ENCODE results near the gene AMBRA1.

The AMBRA1 gene

GRCh38 chr11:46348566-46349401 is 245.0 kb downstream of the AMBRA1 start:
- no peaks in the 10 kb centered on the region for H3K36me3 ChIP-seq (ENCODE audit: insufficient read depth, low read length)
- H3K4me1 ChIP-seq (ENCODE audit: insufficient read depth, low read length) = peaks cover 9% of the 10 kb centered on the region
- no peaks in the 10 kb centered on the region for H3K27me3 ChIP-seq (ENCODE audit: insufficient read depth, low read length)
- no peaks in the 10 kb centered on the region for H3K9me3 ChIP-seq (ENCODE audit: low read length)
- no peak overlapping the region for H2AFZ ChIP-seq (ENCODE audit: low read depth, low read length)
- H3K4me3 ChIP-seq (ENCODE audit: low read length) = peak overlapping the region; percentile 86

- H3K4me3 ChIP-seq (ENCODE audit: low read length) = peak overlapping the region; percentile 86
- H3K9me3 ChIP-seq (ENCODE audit: low read length) = no peaks in the 10 kb centered on the region
Measured at GRCh38 chr11:46347637-46348311, 246.0 kb downstream of the AMBRA1 start.

GRCh38 chr11:46346886-46347636 is 246.8 kb downstream of the AMBRA1 start, which contains the start of gene DGKZ:
DGKZ (plus strand) TSS chr11:46347463; CDS start chr11:46347660, 197 bp downstream.
- Histone ChIP-seq H2AFZ (ENCODE audit: low read depth, low read length) (peak within 1 kb of the TSS; percentile 15), H3K27me3 (ENCODE audit: insufficient read depth, low read length) (no peaks in the 10 kb centered on the region), H3K36me3 (ENCODE audit: insufficient read depth, low read length) (no peaks in the 10 kb centered on the region), H3K9me3 (ENCODE audit: low read length) (no peaks in the 10 kb centered on the region), H3K4me3 (ENCODE audit: low read length) (peak within 1 kb of the TSS; percentile 86), H3K4me1 (ENCODE audit: insufficient read depth, low read length) (peaks cover 9% of the 10 kb centered on the region)

More at GRCh38 chr11:46347637-46348311, 246.0 kb downstream of the AMBRA1 start:
- Histone ChIP-seq H3K4me1 (ENCODE audit: insufficient read depth, low read length) (peaks cover 9% of the 10 kb centered on the region), H3K36me3 (ENCODE audit: insufficient read depth, low read length) (no peaks in the 10 kb centered on the region), H2AFZ (ENCODE audit: low read depth, low read length) (peak overlapping the region; percentile 15), H3K27me3 (ENCODE audit: insufficient read depth, low read length) (no peaks in the 10 kb centered on the region)
